Stimulated activated CD8-positive, alpha-beta memory T cell treated with anti-CD3 and anti-CD28 coated beads, Interleukin-2, amount 100 ng/mL, for 1 hour (primary cell): ENCODE measurements around the gene MSGN1.

Source experiments
- DNase-seq, 2 donors: peaks; one replicate each; pipeline ENCODE4 v3.0.0-alpha.2; 2020; ENCODE audit warnings: low read depth in 2 of 2

MSGN1 gene

GRCh38 chr2:17816396-17817245 is at the start of gene MSGN1:
TSS of gene MSGN1 (plus strand) at chr2:17816460. CDS start at chr2:17816519, 59 bp downstream.
- no peak for DNase-seq

- DNase-seq = no peak
These were observed 47.4 kb upstream of the MSGN1 start for GRCh38 chr2:17768894-17769293.

GRCh38 chr2:17771956-17772355 is 44.3 kb upstream of the MSGN1 start:
- no peak for DNase-seq

- DNase-seq = no peak
These were observed 43.7 kb upstream of the MSGN1 start for GRCh38 chr2:17772532-17772931.

GRCh38 chr2:17780546-17780945 is 35.7 kb upstream of the MSGN1 start:
- DNase-seq = no peak

GRCh38 chr2:17781482-17781881 is 34.8 kb upstream of the MSGN1 start:
- DNase-seq = no peak

- DNase-seq = no peak
These were observed 29.5 kb upstream of the MSGN1 start for GRCh38 chr2:17786727-17787126.

- DNase-seq = no peak
These were observed 27.5 kb upstream of the MSGN1 start for GRCh38 chr2:17788773-17789172.

- DNase-seq = no peak
These were observed 25.7 kb upstream of the MSGN1 start for GRCh38 chr2:17790536-17790935.

GRCh38 chr2:17791121-17791816 is 25.0 kb upstream of the MSGN1 start:
- no peak for DNase-seq

GRCh38 chr2:17791817-17792130 is 24.5 kb upstream of the MSGN1 start:
- no peak for DNase-seq

- DNase-seq = no peak
These were observed 23.7 kb upstream of the MSGN1 start for GRCh38 chr2:17792515-17792914.

GRCh38 chr2:17793296-17793695 is 23.0 kb upstream of the MSGN1 start:
- DNase-seq = no peak

- DNase-seq = no peak
These were observed 22.4 kb upstream of the MSGN1 start for GRCh38 chr2:17793803-17794354.

GRCh38 chr2:17795309-17795708 is 21.0 kb upstream of the MSGN1 start:
- no peak for DNase-seq

- no peak for DNase-seq
These were observed 17.9 kb upstream of the MSGN1 start for GRCh38 chr2:17798338-17798737.

- DNase-seq = no peak
These were observed 16.7 kb upstream of the MSGN1 start for GRCh38 chr2:17799301-17800120.

GRCh38 chr2:17800219-17800618 is 16.0 kb upstream of the MSGN1 start:
- DNase-seq = no peak

- no peak for DNase-seq
These were observed 15.4 kb upstream of the MSGN1 start for GRCh38 chr2:17800693-17801458.

- DNase-seq = no peak
These were observed 12.8 kb upstream of the MSGN1 start for GRCh38 chr2:17803497-17803896.

- DNase-seq = no peak
These were observed 11.9 kb upstream of the MSGN1 start for GRCh38 chr2:17804358-17804757.
